Endodermal cell (in vitro differentiated cells): Measurements from ENCODE around the gene SULT1B1. TPM values are rescaled to one million over a fixed set of nuclear protein-coding genes. Genes with fewer than 3 reads are reported as not detected.

Source experiments
- DNase-seq: peaks from one replicate; pipeline ENCODE4 v3.0.0-alpha.2; 2017
- H3K27ac ChIP-seq: 2 replicates; pipeline ENCODE4 v1.5.1; 2013; ENCODE audit warnings: mild to moderate bottlenecking, low read depth, low read length, moderate library complexity
- H3K27me3 ChIP-seq: 2 replicates; pipeline ENCODE4 v1.6.1; 2013; ENCODE audit warnings: mild to moderate bottlenecking, low read length, moderate library complexity; ENCODE audit not compliant: insufficient read depth, control insufficient read depth, poor library complexity, severe bottlenecking
- H3K36me3 ChIP-seq: 2 replicates; pipeline ENCODE4 v1.7.0; 2013; ENCODE audit warnings: mild to moderate bottlenecking, low read length, moderate library complexity; ENCODE audit not compliant: control insufficient read depth, insufficient read depth
- H3K4me1 ChIP-seq: one replicate; pipeline ENCODE4 v1.7.0; 2013; ENCODE audit warnings: low read length; ENCODE audit not compliant: control insufficient read depth, insufficient read depth
- H3K4me3 ChIP-seq: 2 replicates; pipeline ENCODE4 v1.5.1; 2013; ENCODE audit warnings: mild to moderate bottlenecking, low read length, moderate library complexity
- H3K9ac ChIP-seq: 2 replicates; pipeline ENCODE4 v1.6.1; 2013; ENCODE audit warnings: mild to moderate bottlenecking, low read length, moderate library complexity; ENCODE audit not compliant: poor library complexity, severe bottlenecking; ENCODE audit errors: extremely low read depth
- H3K9me3 ChIP-seq: 2 replicates; pipeline ENCODE4 v1.6.1; 2013; ENCODE audit warnings: mild to moderate bottlenecking, low read length, moderate library complexity; ENCODE audit not compliant: control insufficient read depth
- H3K27ac Mint-ChIP-seq: 2 replicates; pipeline ENCODE4 v1.8.0; 2020; ENCODE audit warnings: mixed read lengths
- H3K27me3 Mint-ChIP-seq: 2 replicates; pipeline ENCODE4 v1.8.0; 2021; ENCODE audit warnings: mild to moderate bottlenecking, mixed read lengths; ENCODE audit not compliant: insufficient read depth
- H3K36me3 Mint-ChIP-seq: 2 replicates; pipeline ENCODE4 v1.8.0; 2020; ENCODE audit warnings: low read depth, mixed read lengths
- H3K4me1 Mint-ChIP-seq: 2 replicates; pipeline ENCODE4 v1.8.0; 2020; ENCODE audit warnings: mixed read lengths
- H3K4me3 Mint-ChIP-seq: 2 replicates; pipeline ENCODE4 v1.8.0; 2020; ENCODE audit warnings: mild to moderate bottlenecking, moderate library complexity, mixed read lengths
- H3K9me3 Mint-ChIP-seq: 2 replicates; pipeline ENCODE4 v1.8.0; 2020; ENCODE audit warnings: mild to moderate bottlenecking, mixed read lengths
- CTCF ChIP-seq: fragments of 200-600 bp; sonication (generic); conservative IDR thresholded peaks from 2 replicates; pipeline ENCODE4 v1.5.0; 2021; ENCODE audit warnings: antibody characterized with exemption, mild to moderate bottlenecking
- WGBS, 2 experiments: methylation state at CpG; one replicate each; pipeline versions ENCODE4 v1.1.5 to v1.1.7; 2013; ENCODE audit warnings: missing lambda C conversion rate in 2 of 2, mixed read lengths in 1 of 2; ENCODE audit not compliant: insufficient coverage in 1 of 2, insufficient read length in 1 of 2; 5-methylcytosine and 5-hydroxymethylcytosine counted together
- total RNA-seq, 2 donors: library from RNA; stranded (reverse); fragmentation: NEBNext Ultra II Directional in 1 of 2; extraction: Animal tissue kit (Norgen Biotek cat#: 25700) in 1 of 2; gene quantifications; 2 replicates in 1 of 2; 3 replicates in 1 of 2; pipeline ENCODE4 v1.2.1, GENCODE V29; 2021

SULT1B1 gene
- total RNA-seq, 2 donors from 2014 or later = not detected

GRCh38 chr4:69793732-69794131 is 33.3 kb upstream of the SULT1B1 start:
- Histone ChIP-seq H3K27me3 (no peaks in the 10 kb centered on the region), H3K9ac (no peak overlapping the region), H3K9me3 (no peaks in the 10 kb centered on the region), H3K27ac (no peak overlapping the region), H3K4me1 (no peaks in the 10 kb centered on the region), H3K4me3 (no peak overlapping the region), H3K36me3 (no peaks in the 10 kb centered on the region)
- Mint-ChIP-seq H3K9me3 (no peaks in the 10 kb centered on the region), H3K4me1 (no peaks in the 10 kb centered on the region), H3K4me3 (no peak overlapping the region), H3K27me3 (no peaks in the 10 kb centered on the region), H3K27ac (no peak overlapping the region), H3K36me3 (no peaks in the 10 kb centered on the region)
- DNase-seq = no peak
- TF ChIP-seq CTCF = no peak

GRCh38 chr4:69787879-69788278 is 27.5 kb upstream of the SULT1B1 start:
- no peak for DNase-seq
- Histone ChIP-seq H3K4me1 (no peaks in the 10 kb centered on the region), H3K36me3 (no peaks in the 10 kb centered on the region), H3K9me3 (peaks cover 8% of the 10 kb centered on the region), H3K27me3 (no peaks in the 10 kb centered on the region), H3K9ac (no peak overlapping the region), H3K4me3 (no peak overlapping the region), H3K27ac (no peak overlapping the region)
- Mint-ChIP-seq H3K9me3 (no peaks in the 10 kb centered on the region), H3K4me1 (no peaks in the 10 kb centered on the region), H3K27me3 (no peaks in the 10 kb centered on the region), H3K27ac (no peak overlapping the region), H3K4me3 (no peak overlapping the region), H3K36me3 (no peaks in the 10 kb centered on the region)
- no peak for TF ChIP-seq CTCF

GRCh38 chr4:69786547-69786946 is 26.1 kb upstream of the SULT1B1 start:
- Histone ChIP-seq H3K36me3 (no peaks in the 10 kb centered on the region), H3K27ac (no peak overlapping the region), H3K4me3 (no peak overlapping the region), H3K9ac (no peak overlapping the region), H3K9me3 (peaks cover 8% of the 10 kb centered on the region), H3K4me1 (no peaks in the 10 kb centered on the region), H3K27me3 (no peaks in the 10 kb centered on the region)
- 92% methylated on average over 1 of the region's 1 CpG; no CpG with 5 or more reads in 1 of the 2 experiments for WGBS, 2 experiments
- TF ChIP-seq CTCF = no peak
- Mint-ChIP-seq H3K36me3 (no peaks in the 10 kb centered on the region), H3K4me1 (peaks cover 5% of the 10 kb centered on the region), H3K4me3 (no peak overlapping the region), H3K27ac (no peak overlapping the region), H3K27me3 (no peaks in the 10 kb centered on the region), H3K9me3 (no peaks in the 10 kb centered on the region)
- DNase-seq = no peak
